ENCODE measurements around the gene NCR1.

DNA sequence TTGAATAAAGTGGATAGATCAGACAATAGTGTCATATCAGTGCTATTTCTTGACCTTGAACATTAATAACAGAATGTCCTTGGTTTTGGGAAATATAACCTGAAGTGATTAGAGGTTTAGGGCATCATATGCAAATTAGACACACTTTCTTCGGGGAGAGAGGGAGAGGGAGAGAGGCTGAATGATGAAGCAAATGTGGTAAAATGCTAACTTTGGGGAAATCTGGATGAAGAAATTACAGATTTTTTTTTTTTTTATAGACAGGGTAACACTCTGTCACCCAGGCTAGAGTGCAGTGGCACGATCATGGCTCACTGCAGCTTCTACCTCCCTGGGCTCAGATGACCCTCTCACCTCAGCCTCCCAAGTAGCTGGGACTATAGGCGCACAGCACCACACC, 3.9 kb upstream of the NCR1 start:
- TF ChIP-seq, protein P1, sequence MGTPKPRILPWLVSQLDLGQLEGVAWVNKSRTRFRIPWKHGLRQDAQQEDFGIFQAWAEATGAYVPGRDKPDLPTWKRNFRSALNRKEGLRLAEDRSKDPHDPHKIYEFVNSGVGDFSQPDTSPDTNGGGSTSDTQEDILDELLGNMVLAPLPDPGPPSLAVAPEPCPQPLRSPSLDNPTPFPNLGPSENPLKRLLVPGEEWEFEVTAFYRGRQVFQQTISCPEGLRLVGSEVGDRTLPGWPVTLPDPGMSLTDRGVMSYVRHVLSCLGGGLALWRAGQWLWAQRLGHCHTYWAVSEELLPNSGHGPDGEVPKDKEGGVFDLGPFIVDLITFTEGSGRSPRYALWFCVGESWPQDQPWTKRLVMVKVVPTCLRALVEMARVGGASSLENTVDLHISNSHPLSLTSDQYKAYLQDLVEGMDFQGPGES (IDR thresholded peaks at IDR 0.05): no peak
- TF ChIP-seq HDAC2 (IDR thresholded peaks at IDR 0.05): no peak
- no peak for TF ChIP-seq POLR2AphosphoS5 (IDR thresholded peaks at IDR 0.05; ENCODE audit: low read length)
- no peak for TF ChIP-seq TCF12 (IDR thresholded peaks at IDR 0.05; ENCODE audit: low read depth, low read length)
- TF ChIP-seq POLR2A (IDR thresholded peaks at IDR 0.05; ENCODE audit: low read depth, low read length): no peak
